ENCODE results near the gene FBXO42.

GRCh38 chr1:16199700-16200099 lies 152.6 kb downstream of the FBXO42 start:
- TF ChIP-seq EZH2phosphoT487 (IDR thresholded peaks at IDR 0.05) (no peak), CTCF (IDR thresholded peaks at IDR 0.05) (no peak), EZH2 (IDR thresholded peaks at IDR 0.05) (no peak)
